Dedifferentiated amniotic fluid mesenchymal stem cell (primary cell): Measurements from ENCODE around the gene MARCO.
"Not testable (repeated sequence)": the region's sequence is repeated elsewhere in the genome, so short reads cannot be mapped to it uniquely, and the experiment has no call there.

Source experiments
- DNase-seq: peaks from one replicate; pipeline ENCODE4 v3.0.0-alpha.2; 2016; ENCODE audit errors: extremely low spot score

MARCO gene

GRCh38 chr2:118925981-118926380, 16.0 kb upstream of the MARCO start:
- no peak for DNase-seq

- no peak for DNase-seq
Measured at GRCh38 chr2:118929059-118929458, 12.9 kb upstream of the MARCO start.

GRCh38 chr2:118932949-118933348, 9.0 kb upstream of the MARCO start:
- DNase-seq, result no peak

- DNase-seq, result no peak
Measured at GRCh38 chr2:118936306-118936705, 5.7 kb upstream of the MARCO start.

- no peak for DNase-seq
Measured at GRCh38 chr2:118936936-118937335, 5.1 kb upstream of the MARCO start.

GRCh38 chr2:118937817-118938216, 4.2 kb upstream of the MARCO start:
- DNase-seq, result no peak

- DNase-seq, result no peak
Measured at GRCh38 chr2:118939994-118940393, 2.0 kb upstream of the MARCO start.

- DNase-seq, result no peak
Measured at GRCh38 chr2:118940486-118941120, 1.4 kb upstream of the MARCO start.

- DNase-seq, result no peak
Measured at GRCh38 chr2:118943286-118943685, 1.3 kb downstream of the MARCO start.

- DNase-seq, result no peak
Measured at GRCh38 chr2:118945881-118946280, 3.9 kb downstream of the MARCO start.

GRCh38 chr2:118948266-118948665, 6.3 kb downstream of the MARCO start:
- DNase-seq, result not testable (repeated sequence)

GRCh38 chr2:118954297-118955060, 12.5 kb downstream of the MARCO start:
- no peak for DNase-seq

- no peak for DNase-seq
Measured at GRCh38 chr2:118965737-118966136, 23.7 kb downstream of the MARCO start.

GRCh38 chr2:118967124-118967880, 25.3 kb downstream of the MARCO start:
- no peak for DNase-seq

- no peak for DNase-seq
Measured at GRCh38 chr2:118968042-118968441, 26.0 kb downstream of the MARCO start.

- no peak for DNase-seq
Measured at GRCh38 chr2:118968961-118969733, 27.2 kb downstream of the MARCO start.

- DNase-seq, result no peak
Measured at GRCh38 chr2:118969734-118970395, 27.9 kb downstream of the MARCO start.

- DNase-seq, result no peak
Measured at GRCh38 chr2:118970396-118971135, 28.6 kb downstream of the MARCO start.

GRCh38 chr2:118971245-118972122, 29.5 kb downstream of the MARCO start:
- no peak for DNase-seq

GRCh38 chr2:118973542-118973951, 31.6 kb downstream of the MARCO start:
- no peak for DNase-seq
